RWPE1 (cell line): ENCODE results near the gene PTER.

ENCODE experiments used
- CTCF ChIA-PET: fragments of 350-600 bp; sonication (Branson Sonifier 250); formaldehyde crosslinking; extraction: SDS; loops from one replicate; lab custom pipeline; 2021; lab: Yijun Ruan, JAX
- POLR2A ChIA-PET: fragments of 400-600 bp; formaldehyde crosslinking; extraction: SDS; loops from one replicate; lab custom pipeline; 2020; ENCODE audit warnings: antibody characterized with exemption; ENCODE audit not compliant: low non-redundant PET; lab: Yijun Ruan, JAX
- DNase-seq: peaks from one replicate; pipeline ENCODE4 v3.0.0; 2012; ENCODE audit warnings: low spot score
- H3K27ac ChIP-seq: fragments of 450-650 bp; 2 replicates; pipeline ENCODE4 v1.5.1; 2017
- CTCF ChIP-seq: fragments of 450-650 bp; conservative IDR thresholded peaks from 2 replicates; pipeline ENCODE4 v1.5.1; 2017; ENCODE audit warnings: low read depth, mild to moderate bottlenecking

The PTER gene

DNA sequence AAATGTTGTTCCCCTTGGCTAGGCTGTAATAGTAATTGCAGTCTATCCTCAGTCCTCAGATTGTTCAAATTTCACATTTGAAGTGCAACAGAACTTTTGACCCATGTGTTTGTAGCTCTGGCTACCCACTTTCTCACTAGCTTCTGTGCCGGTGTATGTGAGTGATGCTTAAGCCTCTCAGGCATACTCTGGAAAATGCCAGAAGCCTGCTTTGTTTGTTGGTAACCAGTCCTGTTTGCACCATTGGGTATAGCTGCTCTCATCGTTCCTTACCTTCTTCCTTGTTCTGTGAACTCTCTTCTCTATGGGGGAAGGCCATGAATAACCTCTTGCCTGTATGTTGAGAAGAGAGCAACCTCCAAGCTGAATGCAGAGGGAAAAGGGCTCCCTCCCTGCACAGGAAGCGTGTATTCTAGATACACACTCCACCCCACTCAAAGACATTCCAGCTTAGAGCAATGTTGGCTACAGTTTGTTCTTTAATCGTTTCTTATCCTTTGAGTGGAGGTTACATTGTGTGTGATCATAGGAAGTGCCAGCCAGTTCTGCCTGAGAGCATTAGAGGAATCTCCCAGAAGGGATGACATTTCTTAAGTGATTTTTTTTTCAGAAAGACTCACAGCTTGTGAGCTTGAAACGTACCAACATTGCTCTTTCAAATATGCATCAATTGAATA lies 44.4 kb downstream of the PTER start:
- H3K27ac ChIP-seq, result no peak overlapping the region
- DNase-seq, result no peak
- no peak for TF ChIP-seq CTCF
- CTCF ChIA-PET, result no interaction called here
- POLR2A ChIA-PET, result no interaction called here

DNA sequence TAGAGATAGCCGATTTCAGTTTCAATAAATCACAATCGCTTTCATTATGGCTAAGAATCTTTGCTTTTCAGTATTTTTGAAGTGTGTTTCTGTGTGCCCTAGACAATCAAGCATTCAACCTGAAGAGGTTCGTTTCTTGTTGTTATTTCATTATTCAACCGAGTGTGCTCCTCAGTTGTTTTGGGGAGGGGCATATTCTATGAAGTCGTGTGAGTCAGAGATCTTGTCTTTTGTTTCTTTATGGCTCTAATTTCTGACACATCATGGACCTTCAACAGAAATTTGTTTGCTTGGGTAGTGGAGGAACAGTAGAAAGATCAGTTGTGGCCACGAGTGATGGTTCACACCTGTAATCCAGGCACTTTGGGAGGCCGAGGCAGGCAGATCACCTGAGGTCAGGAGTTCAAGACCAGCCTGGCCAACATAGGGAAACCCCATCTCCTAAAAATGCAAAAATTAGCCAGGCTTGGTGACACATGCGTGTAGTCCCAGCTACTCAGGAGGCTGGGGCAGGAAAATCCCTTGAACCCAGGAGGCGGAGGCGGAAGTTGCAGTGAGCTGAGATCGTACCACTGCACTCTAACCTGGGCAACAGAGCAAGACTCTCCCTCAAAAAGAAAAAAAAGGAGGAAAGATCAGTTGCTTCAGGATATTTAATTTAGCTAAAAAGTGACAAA lies 46.6 kb downstream of the PTER start:
- DNase-seq, result no peak
- POLR2A ChIA-PET, result interaction anchor here (0.6 kb wide), 1 partner anchor 46 kb away, joined by 9 read pairs; no protein-coding TSS in a partner anchor
- H3K27ac ChIP-seq, result no peak overlapping the region
- TF ChIP-seq CTCF, result no peak
- CTCF ChIA-PET, result no interaction called here

- CTCF ChIA-PET, result no interaction called here
- no peak for TF ChIP-seq CTCF
- POLR2A ChIA-PET, result no interaction called here
Measured at GRCh38 chr10:16490511-16490910, 53.7 kb downstream of the PTER start.

DNA sequence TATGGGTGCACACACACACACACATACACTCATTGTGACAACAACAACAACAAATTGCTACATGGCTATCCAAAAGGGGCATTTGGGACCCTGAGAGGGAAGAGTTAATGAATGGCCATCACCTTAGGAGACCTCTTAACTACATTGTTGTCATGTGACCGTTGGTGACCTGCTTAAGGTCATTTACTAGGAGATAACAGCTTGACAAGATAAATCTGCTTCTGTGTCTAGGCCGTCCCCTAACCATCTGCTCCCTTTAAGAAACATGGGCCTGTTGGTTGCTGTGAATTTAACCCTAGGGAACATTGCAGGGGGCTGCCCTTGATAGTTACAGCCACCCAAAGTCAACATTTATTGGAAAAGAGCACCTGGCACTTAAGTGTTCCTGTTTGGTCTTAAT lies 55.1 kb downstream of the PTER start:
- no peak overlapping the region for H3K27ac ChIP-seq
- POLR2A ChIA-PET, result no interaction called here
- CTCF ChIA-PET, result no interaction called here
- no peak for DNase-seq
- TF ChIP-seq CTCF, result no peak

More at GRCh38 chr10:16490511-16490910, 53.7 kb downstream of the PTER start:
- H3K27ac ChIP-seq, result no peak overlapping the region
- no peak for DNase-seq

- DNase-seq, result no peak
- CTCF ChIA-PET, result no interaction called here
- no peak overlapping the region for H3K27ac ChIP-seq
- TF ChIP-seq CTCF, result no peak
- POLR2A ChIA-PET, result no interaction called here
Measured at GRCh38 chr10:16493884-16494536, 57.2 kb downstream of the PTER start.

GRCh38 chr10:16497911-16498310 lies 61.1 kb downstream of the PTER start:
- ChIA-PET POLR2A (no interaction called here), CTCF (interaction anchor here (0.6 kb wide), 1 partner anchor 711 kb away, joined by 4 read pairs; no protein-coding TSS in a partner anchor)
- no peak for TF ChIP-seq CTCF
- DNase-seq, result no peak
- H3K27ac ChIP-seq, result no peak overlapping the region
